ENCODE data around the gene OPTC.
"Not testable (repeated sequence)": the region's sequence is repeated elsewhere in the genome, so short reads cannot be mapped to it uniquely, and the experiment has no call there.

The OPTC gene

DNA sequence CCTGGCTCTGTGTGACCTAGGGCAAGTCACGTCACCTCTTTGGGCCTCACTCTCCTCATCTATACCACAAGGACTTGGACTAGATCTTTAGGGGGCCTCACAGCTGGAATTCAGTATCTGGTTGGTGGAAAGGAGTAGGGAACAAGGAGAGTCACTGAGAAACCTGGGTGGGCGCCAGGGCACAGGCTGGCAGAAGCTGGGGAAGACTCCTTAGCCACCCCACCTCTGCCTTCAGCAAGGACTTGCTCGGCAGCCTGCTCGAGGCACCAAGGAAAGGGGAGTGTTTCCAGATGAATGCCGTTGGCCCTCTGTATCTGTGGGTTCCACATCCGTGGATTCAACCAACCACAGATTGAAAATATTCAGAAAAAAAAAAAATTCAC lies 1.2 kb upstream of the OPTC start:
- no peak for DNase-seq

DNA sequence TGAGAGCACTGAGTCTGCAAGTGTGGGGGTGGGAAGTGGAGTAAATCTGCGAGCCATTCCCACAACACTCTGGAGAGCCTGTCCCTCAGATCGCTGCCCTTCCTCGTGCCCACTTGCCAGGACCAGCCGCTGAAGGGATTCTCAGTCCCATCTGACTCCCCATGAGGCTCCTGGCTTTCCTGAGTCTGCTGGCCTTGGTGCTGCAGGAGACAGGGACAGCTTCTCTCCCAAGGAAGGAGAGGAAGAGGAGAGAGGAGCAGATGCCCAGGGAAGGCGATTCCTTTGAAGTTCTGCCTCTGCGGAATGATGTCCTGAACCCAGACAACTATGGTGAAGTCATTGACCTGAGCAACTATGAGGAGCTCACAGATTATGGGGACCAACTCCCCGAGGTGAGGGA lies 1.9 kb downstream of the OPTC start:
- DNase-seq: no peak

DNA sequence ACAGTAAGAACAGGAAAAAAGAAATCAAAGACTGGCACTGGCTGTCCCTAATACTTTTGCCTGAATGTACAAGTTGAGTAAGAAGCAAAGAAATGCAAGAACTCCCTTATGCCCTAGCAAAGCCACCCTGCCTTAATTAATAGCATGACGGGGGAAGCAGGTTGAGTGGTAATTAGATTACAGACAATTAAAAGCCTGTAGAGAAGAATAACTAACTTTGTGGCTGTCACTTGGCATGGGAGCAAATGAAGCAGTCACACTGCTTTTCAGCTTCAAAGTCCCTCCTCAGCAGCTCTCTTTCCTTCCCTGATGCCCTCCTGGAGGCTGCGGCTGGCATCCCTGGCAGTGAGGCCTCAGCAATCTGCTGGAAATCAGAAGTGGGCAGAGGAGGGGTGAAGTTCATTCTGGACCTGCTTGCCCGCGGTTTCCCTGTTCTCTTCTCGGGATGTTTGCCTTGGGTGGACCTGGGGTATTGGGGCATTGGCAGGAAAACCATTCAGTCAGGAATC lies 3.4 kb downstream of the OPTC start:
- no peak for DNase-seq

DNA sequence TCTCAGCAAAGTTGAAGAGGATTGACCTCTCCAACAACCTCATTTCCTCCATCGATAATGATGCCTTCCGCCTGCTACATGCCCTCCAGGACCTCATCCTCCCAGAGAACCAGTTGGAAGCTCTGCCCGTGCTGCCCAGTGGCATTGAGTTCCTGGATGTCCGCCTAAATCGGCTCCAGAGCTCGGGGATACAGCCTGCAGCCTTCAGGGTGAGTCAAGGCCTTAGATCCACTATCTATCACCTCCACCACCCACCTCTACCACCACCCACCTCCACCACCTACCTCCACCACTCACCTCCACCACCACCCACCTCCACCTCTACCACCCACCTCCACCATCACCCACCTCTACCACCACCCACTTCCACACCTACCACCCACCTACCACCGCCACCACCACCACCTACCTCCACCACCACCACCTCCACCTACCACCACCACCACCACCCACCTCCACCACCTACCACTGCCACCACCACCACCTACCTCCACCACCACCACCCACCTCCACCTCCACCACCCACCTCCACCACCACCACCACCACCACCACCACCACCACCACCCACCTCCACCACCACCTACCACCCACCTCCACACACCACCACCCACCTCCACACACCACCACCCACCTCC lies 5.8 kb downstream of the OPTC start:
- DNase-seq: no peak

DNA sequence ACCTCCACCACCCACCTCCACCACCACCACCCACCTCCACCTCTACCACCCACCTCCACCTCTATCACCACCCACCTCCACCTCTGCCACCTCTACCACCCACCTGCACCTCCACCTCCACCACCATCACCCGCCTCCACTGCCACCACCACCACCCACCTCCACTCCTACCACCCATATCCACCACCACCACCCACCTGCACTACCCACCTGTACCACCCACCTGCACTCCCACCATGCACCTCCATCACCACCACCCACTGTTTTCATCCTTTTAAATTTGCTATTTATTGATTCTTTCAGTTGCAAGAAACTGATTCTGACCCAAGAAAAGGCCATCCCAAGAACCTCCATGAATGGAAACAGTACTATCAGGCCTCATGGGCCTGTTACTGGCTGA lies 6.3 kb downstream of the OPTC start:
- no peak for DNase-seq

DNA sequence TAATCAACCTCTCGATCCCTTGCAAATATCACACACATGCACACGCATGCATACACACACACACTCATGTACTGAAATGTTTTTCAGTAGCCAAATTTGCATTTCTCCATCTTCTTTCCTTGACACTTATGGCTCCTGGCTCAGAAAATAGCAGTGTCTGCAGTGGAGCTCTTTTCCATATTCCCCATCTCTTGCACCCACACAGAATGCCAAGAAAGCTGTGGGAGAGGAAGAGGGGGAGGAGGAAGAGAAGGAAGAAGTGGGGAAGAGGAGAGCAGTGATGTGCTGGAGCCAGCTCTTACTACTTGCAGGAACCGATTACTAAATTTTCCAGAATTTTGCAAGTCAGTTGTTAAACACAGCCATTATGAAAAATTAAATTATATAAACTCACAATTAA lies 9.9 kb downstream of the OPTC start:
- no peak for DNase-seq

DNA sequence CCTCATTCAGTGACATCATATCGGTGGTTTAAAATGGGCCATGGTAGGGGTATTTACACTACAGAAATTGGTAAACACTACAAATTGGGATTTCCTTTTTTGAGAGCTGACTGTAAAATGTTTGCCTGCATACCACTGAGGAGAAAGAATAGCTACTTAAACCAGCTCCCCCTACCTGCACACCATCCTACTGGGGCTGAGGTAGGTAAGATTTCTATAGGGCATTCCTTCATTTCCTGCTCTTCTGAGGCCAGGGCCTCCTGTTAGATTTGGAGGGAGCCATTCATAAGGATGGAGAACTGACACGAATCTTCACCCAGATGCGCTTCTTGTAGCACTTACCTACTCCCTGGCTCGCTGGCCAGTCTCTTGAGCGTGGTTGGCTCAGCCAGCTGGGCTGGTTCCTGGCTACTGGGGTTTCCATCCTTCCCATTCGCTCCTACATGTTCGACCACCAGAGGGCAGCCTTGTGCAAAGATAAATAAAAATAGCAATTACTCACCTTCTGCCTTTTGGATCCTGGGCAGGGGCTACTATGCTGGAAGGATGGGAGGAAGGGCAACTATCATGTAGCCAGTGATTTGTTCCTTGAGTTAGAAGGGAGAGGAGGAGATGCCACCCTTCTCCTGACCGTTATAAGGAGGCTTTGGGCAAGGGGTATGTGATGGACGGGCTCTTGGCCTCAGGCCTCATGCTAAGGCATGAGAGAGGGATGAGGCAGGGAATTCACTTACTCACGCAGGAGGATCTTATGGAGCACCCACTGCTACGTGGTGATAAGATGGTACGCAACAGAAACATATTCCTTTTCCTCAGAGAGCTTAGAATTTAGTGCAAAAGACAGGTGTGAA lies 10.7 kb downstream of the OPTC start:
- peak; percentile 90 for DNase-seq

DNA sequence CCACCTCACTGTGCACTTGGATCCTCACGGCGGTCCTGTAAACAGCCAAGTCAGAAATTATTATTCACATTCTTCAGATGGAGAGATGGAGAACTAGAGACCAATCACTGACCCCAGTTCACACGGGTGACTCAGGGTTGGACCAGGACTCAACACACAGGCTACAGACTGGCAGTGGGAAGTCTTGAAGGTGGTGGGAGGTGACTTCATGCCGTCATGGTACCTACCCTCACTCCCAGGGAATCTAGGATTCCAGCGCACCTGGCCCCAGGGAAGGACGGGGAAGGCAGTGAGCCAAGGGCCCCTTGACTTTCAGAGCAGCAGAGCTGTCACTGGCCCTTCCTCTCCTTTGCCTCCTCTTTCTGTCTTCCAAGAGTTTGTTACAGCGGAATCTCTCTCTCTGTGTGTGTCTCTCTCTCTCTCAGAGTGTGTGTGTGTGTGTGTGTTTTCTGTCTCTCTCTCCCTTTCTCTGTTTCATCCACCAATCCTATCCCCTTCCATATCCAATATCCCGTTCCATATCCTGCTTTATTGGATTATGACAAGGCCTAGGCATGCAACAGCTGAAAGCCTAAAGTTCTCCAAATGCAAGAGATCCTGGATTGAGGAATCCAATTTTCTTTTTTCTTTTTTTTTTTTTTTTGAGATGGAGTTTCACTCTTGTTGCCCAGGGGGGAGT lies 11.7 kb downstream of the OPTC start:
- DNase-seq: no peak

DNA sequence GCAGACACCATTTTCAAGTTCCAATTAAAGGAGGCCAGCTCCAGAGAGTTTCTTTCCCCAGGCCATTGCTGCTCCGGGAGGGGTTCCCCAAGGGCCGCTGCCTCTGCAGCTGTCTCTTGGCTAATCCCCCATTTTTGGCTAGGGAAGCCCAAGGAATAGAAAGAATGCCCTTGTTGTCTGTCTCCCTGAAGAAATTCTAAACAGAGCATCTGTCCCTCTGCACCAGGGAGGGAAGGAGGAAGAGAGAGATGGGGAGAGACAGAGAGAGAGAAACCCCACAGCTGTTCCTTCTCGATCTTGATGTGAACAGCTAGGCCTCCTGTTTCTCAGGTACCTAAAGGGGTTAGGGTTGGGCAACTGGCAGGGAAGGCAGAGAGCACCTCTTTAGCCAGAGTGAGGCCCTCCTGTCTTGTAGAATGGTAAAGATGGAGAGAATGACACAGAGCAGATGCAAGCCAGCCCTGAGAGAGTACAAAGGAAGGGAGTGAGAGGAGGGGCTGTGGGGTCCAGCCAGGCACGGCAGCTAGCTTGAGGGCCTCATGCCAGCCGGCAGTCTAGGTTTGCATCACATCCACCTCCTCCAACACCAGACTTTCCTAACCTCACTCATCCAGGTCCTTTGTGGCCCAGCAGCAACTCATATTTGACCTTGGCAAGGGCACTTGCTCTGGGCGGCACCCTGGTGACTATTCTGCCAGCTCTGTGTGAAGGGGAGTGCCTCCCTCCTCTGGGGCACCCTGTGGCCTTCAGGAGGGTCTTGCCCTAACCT lies 13.1 kb downstream of the OPTC start:
- DNase-seq: no peak

DNA sequence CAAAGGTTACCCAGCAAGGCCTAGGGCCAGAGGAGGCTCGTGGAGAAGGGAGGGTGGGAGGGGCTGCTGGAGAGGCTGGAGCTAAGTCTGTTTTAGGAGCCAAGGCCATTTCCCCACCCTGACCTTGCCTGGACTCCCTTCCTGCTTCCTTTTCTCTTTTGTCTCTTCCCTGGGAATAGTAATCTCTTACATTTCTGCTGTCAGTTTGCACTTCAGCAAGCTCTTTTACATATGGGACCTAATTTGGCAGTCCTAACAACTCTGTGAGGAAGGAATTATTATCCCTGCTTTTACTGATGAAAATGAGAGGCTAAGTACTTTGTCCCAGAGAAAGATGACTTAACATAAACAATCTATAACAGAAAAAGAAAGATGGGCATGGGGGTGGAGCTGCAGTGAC lies 13.8 kb downstream of the OPTC start:
- no peak for DNase-seq

DNA sequence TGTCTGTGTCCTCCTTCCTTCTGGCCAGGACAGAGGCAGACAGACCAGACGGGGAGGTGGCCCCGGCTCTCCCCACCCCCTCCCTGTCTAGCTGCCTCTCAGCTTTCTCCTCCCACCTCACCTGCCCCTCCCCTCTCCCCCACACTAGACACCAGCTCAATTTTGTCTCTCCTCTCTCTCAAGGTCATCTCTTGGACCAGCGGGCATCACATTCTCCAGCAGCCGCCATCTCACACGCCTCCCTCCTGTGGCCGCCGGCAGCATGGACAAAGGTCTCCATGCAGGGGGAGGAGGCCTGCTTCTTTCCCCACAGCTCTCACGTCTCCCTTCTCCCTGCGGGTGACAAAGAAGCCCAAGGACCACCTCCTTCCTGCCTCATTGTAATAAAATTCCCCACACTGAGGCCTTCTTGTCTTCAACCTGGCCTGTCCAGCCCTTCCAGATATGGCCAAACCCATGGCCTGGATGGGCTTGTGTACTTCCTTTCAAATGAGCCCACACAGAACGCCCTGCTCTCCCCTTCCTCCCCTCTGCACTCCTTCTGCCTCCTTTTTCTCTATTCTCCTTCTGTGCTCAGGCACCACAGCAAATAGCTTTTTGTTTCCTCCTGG lies 14.6 kb downstream of the OPTC start:
- no peak for DNase-seq

DNA sequence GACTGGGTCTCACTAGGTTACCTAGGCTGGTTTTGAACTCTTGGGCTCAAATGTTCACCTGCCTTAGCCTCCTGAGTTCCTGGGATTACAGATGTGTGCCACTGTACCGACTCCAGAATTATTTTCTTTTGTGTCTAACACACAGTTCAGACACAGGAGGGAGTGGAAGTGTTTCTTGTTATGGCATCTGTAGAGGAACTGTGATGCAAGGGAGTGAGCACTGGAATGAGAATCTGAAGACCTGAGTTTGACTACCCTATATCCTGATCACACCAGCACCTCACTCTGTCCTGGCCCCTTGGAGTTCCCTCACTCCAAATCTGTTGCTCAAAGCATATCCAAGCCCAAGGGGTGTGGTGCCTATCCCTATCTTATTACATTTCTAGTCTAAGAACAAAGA lies 15.2 kb downstream of the OPTC start:
- no peak for DNase-seq

DNA sequence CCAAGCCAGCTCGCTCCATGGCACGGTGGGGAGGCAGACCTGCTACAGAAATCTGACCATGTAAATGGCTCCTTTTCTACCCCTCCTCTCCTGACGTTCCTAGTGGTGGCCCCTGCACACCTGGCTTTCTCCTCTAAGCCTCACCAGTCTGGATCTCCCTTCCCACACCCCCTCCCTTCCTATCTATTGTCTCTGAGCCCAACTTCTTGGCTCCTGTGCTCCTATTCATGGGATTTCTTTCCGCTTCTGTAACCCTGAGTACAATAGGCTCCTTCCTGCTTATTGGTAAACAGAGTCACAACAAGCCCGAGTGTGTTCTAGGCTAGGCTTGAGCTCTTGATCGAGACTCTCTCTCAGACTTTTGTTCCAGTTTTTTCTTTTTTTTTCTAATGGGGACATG lies 17.6 kb downstream of the OPTC start:
- no peak for DNase-seq

DNA sequence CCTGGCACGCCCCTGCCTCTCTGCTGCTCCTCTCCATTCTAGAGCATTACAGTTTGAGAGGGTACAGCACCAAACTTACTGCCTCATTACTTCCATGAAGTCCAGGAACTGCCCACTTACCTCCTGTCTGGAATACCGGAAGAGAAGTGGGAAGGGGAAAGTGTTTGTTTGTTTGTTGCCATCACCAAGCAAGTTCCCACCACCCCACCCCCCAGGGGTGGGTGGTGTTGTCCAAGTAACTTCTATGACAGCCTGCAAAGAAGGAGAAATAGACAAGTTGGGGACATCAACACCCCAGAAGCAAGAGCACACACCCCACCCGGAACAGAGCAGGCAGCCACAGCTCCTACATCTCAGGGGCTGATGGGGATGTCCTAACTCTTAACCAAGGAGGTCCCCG lies 18.0 kb downstream of the OPTC start:
- DNase-seq: no peak

DNA sequence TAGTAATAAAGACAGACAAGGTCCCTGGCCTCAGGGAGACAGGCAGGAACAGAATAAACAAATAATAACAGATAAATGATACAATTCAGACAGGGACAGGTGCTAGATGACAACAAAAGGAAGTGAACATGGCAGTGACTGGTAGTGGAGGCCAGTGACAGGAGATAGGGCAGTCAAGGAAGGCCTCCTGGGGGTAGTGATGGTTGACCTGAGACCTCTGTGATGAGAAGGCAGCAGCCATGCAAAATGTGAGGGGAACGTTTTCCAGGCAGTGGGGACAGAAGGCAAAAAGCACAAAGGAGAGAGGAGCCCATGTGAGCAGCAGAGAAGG lies 18.5 kb downstream of the OPTC start:
- DNase-seq: no peak

DNA sequence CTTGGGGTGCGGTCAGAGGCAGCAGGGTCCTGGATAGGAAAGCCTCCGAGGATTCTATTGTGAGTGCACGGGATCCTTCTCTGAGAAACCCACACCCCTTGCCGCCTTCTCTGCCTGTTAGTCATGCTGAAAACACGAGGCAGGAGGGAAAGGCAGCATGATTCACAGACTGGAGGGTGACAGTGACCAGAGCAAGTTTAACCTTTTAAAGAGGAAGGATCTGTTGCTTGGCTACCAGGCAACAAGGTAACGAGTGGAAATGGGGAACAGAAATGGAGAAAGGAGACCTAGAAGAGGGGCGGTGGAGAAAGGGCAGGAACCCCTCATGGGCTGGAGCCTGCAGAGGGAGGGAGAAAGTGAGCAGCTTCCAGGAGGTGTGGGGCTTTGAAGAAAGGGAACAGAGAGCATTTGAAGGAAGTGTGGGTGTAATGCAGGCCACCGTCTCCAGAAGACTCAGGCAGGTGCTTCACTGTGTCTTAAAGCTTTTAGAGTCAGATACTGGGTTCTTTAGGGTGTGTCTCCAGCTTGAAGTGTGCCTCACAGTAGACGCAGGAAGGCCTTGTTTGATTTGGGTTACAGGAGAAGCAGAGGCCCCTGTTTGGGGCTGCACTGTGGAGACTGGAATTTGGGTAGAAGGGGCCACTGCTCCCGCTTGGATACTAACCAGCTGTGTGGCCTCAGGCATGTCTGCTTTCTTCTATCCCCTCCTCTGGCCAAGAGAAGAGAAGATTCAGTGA lies 19.1 kb downstream of the OPTC start:
- DNase-seq: no peak

DNA sequence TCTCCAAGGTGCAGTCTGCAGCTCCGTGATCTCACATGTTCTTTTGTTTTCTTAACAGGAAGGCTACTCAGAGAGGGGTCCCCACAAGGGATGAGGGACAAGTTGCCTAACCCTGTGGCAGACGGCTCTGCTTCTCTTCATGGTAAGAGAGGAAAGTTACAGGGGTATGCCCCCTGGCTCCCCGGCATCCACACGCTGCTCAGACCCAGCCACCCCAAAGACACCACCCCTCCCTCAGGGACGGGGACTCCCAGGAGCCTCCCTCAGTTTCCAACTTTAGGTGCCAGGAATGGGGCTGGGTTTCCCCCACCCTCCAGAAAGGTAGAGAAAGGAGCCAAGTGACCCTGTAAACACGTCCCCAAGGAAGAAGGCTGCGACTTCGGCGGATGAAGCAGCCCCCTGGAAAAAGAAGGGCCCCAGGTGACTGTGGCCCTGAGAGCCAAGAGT lies 19.7 kb downstream of the OPTC start:
- DNase-seq: no peak

DNA sequence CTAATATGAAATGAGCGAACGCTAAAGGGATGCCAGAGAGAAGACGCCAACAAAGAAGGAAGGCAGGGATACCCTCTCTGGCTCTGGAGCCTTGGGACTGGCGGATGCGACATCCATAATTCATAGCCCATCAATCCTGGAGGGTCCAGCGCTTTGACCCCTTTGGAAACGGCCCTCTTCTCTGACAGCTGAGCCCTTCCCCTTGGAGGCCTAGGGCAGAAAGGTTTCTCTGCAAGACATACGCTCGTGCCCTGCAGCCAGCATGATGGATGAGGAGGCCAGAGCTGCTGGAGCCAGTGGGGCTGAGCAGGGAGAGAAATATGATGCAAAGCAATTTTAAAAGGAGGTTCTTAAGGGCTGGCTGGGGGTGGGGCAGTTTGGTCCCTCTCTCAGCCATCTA lies 22.2 kb downstream of the OPTC start:
- DNase-seq: no peak

DNA sequence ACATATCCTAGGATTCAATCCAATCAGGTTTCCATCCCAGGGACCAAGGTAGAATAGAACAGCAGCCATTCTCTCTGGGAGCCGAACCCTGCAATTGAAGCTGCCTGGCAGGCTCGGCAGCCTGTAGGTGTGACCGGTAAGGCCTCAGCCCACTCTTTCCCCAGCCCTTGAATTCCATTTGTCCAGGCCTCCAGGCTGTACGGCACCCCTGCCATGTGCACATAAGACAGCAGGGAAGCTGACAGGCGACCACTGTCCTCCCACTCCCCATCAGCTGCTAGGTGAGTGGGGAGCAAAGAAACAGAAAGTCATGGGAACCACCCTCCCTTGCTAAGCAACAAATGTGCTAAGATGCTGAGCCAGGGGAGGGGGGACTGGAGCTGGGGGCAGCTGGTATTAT lies 23.0 kb downstream of the OPTC start:
- DNase-seq: no peak

DNA sequence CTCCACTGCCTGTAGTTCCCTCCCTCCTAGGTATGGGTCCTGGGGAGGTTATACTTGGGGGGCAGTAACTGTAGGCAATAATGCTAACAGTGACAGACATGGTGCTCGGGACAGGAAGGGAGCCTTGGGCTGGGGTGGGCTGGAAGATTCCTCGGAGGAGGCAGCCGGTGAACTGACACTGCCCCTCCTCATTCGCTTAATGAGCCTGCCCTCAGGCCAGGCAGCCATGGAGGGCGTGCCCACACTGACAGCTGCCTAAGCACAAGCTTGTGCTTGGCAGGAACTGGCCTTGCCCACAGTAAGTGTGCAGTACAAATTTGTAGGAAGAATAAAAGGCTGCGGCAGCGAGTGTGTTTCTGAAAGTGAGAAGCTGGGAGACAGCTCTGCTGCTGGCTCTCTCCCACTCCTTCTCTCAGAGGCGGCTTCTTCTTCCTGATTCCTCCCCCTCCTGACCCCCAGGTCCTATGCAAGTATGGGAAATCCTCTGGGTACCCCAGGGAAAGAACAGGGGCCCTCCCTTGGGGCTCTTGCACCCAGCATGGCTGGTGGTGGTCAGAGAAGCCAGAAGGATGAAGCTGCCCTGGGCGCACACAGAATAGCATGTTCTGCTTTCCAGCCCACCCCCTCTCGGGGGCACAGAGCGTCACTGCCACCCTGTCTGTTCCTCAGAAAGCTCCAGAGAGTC lies 23.6 kb downstream of the OPTC start:
- DNase-seq: no peak

DNA sequence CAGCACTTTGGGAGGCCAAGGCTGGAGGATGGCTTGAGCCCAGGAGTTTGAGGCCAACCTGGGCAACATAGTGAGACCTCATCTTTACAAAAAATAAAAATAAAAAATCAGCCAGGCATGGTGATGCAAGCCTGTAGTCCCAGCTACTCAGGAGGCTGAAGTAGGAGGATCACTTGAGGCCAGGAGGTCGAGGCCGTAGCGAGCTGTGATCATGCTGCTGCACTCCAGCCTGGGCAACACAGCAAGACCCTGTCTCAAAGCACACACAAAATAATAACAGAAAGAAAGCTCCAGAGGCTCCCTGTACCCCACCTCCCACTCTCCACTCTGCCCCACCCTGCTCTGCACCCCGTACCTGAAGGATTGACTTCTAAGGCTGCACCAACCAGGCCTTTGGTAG lies 24.2 kb downstream of the OPTC start:
- DNase-seq: not testable (repeated sequence)

DNA sequence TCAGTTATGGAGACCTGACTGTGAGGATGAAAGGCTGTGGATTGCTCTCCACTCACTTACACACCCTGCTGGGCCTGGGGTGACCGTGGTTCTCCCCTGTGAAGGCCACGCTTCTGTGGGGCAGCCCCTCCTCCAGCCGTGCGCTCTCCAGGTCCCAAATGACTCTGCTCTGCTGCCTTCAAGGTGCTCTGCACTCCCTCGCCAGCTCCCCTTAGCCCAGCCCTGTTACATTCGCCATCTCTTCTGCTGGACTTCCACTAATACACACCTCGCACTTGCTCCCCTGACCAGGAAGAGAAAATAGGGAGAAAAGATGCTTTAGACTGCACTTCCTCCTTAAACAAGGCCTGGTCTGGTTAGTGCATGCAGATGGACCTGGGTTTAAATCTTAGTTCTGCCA lies 24.6 kb downstream of the OPTC start:
- DNase-seq: no peak
